K562 (cell line): ENCODE results near the gene TPM4. TPM values are rescaled to one million over a fixed set of nuclear protein-coding genes. Genes with fewer than 3 reads are reported as not detected.

Source experiments
- BRCA1 ChIP-seq, 2 experiments: fragments of 450-650 bp in 1 of 2; sonication (generic) in 1 of 2; formaldehyde crosslinking in 1 of 2; IDR thresholded peaks; 2 replicates each; pipeline versions ENCODE4 v1.5.0 to v1.6.1; 2017 to 2020; ENCODE audit warnings: mild to moderate bottlenecking in 1 of 2, missing genetic modification reagents in 1 of 2
- CREB3L1 ChIP-seq: fragments of 450-650 bp; IDR thresholded peaks from 2 replicates; pipeline ENCODE4 v1.6.1; 2014; ENCODE audit warnings: low read depth, mild to moderate bottlenecking, moderate library complexity, borderline replicate concordance
- EP300 ChIP-seq: IDR thresholded peaks from 2 replicates; pipeline ENCODE4 v1.6.1; 2012; ENCODE audit warnings: low read length, improper control_type of control experiment
- ESRRA ChIP-seq: fragments of 450-650 bp; IDR thresholded peaks from 2 replicates; pipeline ENCODE4 v1.6.1; 2014; ENCODE audit warnings: low read depth, mild to moderate bottlenecking, moderate library complexity, borderline replicate concordance
- ILF3 ChIP-seq: fragments of 450-650 bp; IDR thresholded peaks from 2 replicates; pipeline ENCODE4 v1.6.1; 2018; ENCODE audit warnings: antibody characterized with exemption, mild to moderate bottlenecking, moderate library complexity, borderline replicate concordance
- MIER1 ChIP-seq: fragments of 450-650 bp; IDR thresholded peaks from 2 replicates; pipeline ENCODE4 v1.6.1; 2016; ENCODE audit warnings: antibody characterized with exemption, mild to moderate bottlenecking, low read depth
- MITF ChIP-seq: IDR thresholded peaks from 2 replicates; pipeline ENCODE4 v1.6.1; 2014; ENCODE audit warnings: antibody characterized with exemption
- NR2C1 ChIP-seq, 2 experiments: fragments of 450-650 bp; IDR thresholded peaks; 2 replicates each; pipeline ENCODE4 v1.6.1; 2017; ENCODE audit warnings: mild to moderate bottlenecking in 2 of 2, antibody characterized with exemption in 1 of 2, inconsistent platforms in 1 of 2, missing compliant biosample characterization in 1 of 2, missing genetic modification characterization in 1 of 2
- PURB ChIP-seq: sonication (generic); formaldehyde crosslinking; IDR thresholded peaks from 2 replicates; pipeline ENCODE4 v1.9.0; 2021; ENCODE audit warnings: low read depth, mild to moderate bottlenecking, missing genetic modification reagents
- RAD51 ChIP-seq: fragments of 450-650 bp; IDR thresholded peaks from 2 replicates; pipeline ENCODE4 v1.7.1; 2016; ENCODE audit warnings: low read depth, mild to moderate bottlenecking, borderline replicate concordance
- RBM34 ChIP-seq: fragments of 200-400 bp; formaldehyde crosslinking; IDR thresholded peaks from 2 replicates; pipeline ENCODE4 v1.6.1; 2018; ENCODE audit warnings: low read length, borderline replicate concordance; ENCODE audit not compliant: insufficient read depth
- SMARCC2 ChIP-seq: fragments of 450-650 bp; IDR thresholded peaks from 2 replicates; pipeline ENCODE4 v1.6.1; 2017; ENCODE audit warnings: antibody characterized with exemption, moderate library complexity, mild to moderate bottlenecking, low read depth
- STAG1 ChIP-seq: sonication (generic); formaldehyde crosslinking; IDR thresholded peaks from 2 replicates; pipeline ENCODE4 v1.5.0; 2020; ENCODE audit warnings: missing genetic modification reagents, borderline replicate concordance
- TAF9B ChIP-seq: fragments of 450-650 bp; IDR thresholded peaks from 2 replicates; pipeline ENCODE4 v1.6.1; 2018; ENCODE audit warnings: mild to moderate bottlenecking; ENCODE audit not compliant: partially characterized antibody
- TBP ChIP-seq: optimal IDR thresholded peaks from 2 replicates; pipeline ENCODE3; 2011; ENCODE audit warnings: low read depth, low read length, improper control_type of control experiment
- TCF15 ChIP-seq: fragments of 250-450 bp; sonication (Bioruptor Pico); IDR thresholded peaks from 2 replicates; pipeline ENCODE4 v1.8.0; 2022; ENCODE audit warnings: moderate library complexity, mild to moderate bottlenecking, inconsistent platforms
- XRCC5 ChIP-seq: fragments of 200-400 bp; formaldehyde crosslinking; IDR thresholded peaks from 2 replicates; pipeline ENCODE4 v1.6.1; 2017; ENCODE audit warnings: low read depth, mild to moderate bottlenecking, low read length
- ZBTB1 ChIP-seq: sonication (generic); formaldehyde crosslinking; IDR thresholded peaks from 2 replicates; pipeline ENCODE4 v1.8.1; 2023; ENCODE audit warnings: missing genetic modification reagents, low read depth, mild to moderate bottlenecking, borderline replicate concordance
- ZBTB34 ChIP-seq: fragments of 250-450 bp; sonication (Bioruptor Pico); IDR thresholded peaks from 2 replicates; pipeline ENCODE4 v1.8.0; 2021; ENCODE audit warnings: mild to moderate bottlenecking, moderate library complexity
- ZFP36 ChIP-seq: fragments of 150-350 bp; IDR thresholded peaks from 2 replicates; pipeline ENCODE4 v1.6.1; 2018; ENCODE audit warnings: low read length, low read depth; ENCODE audit not compliant: partially characterized antibody
- ZNF24 ChIP-seq: fragments of 450-650 bp; IDR thresholded peaks from 2 replicates; pipeline ENCODE4 v1.6.1; 2016
- ZNF253 ChIP-seq: fragments of 250-450 bp; sonication (Bioruptor Pico); conservative IDR thresholded peaks from 2 replicates; pipeline ENCODE4 v1.6.1; 2021; ENCODE audit warnings: mild to moderate bottlenecking
- ZNF316 ChIP-seq: fragments of 450-650 bp; IDR thresholded peaks from 2 replicates; pipeline ENCODE4 v1.6.1; 2016
- ZNF76 ChIP-seq: fragments of 250-450 bp; sonication (Bioruptor Pico); IDR thresholded peaks from 2 replicates; pipeline ENCODE4 v1.4.0; 2020; ENCODE audit warnings: mild to moderate bottlenecking, moderate library complexity, borderline replicate concordance
- polyA plus RNA-seq, 8 experiments: library from polyadenylated mRNA; depleted of rRNA in 4 of 8; stranded (reverse) in 5 of 8; unstranded in 3 of 8; fragments of >200 nt; fragmentation: Nextera tagmentation in 2 of 8; fragmentation: Illumina TruSeq in 1 of 8; extraction: Ambion mirVana in 2 of 8; extraction: Trizol in 1 of 8; gene quantifications; 2 replicates each; pipeline versions ENCODE4 v1.2.1 to v1.2.3, GENCODE V29; 2011 to 2014; ENCODE audit warnings: inconsistent platforms in 1 of 8, missing spikeins in 1 of 8
- total RNA-seq, 7 experiments: library from RNA; depleted of rRNA in 6 of 7; stranded (reverse); fragments of >200 nt in 6 of 7; fragmentation: Illumina TruSeq in 2 of 7; extraction: Trizol in 2 of 7; gene quantifications; 2 replicates each; pipeline versions ENCODE4 v1.2.1 to v1.2.3, GENCODE V29; 2011 to 2021; ENCODE audit warnings: low replicate concordance in 1 of 7

Gene TPM4
- total and polyA plus RNA-seq, 9 of the 15 experiments (the other 6 are each of a cell fraction or from before 2014, with no cell fraction given): 28.1 to 111 (median 77.4) TPM

GRCh38 chr19:16076154-16076957 is at the start of gene TPM4 (continued):
- TF ChIP-seq ZBTB1 (CRISPR knock-in tag) (no peak; the same call in 1 of the 2 replicates), ILF3 (peak; percentile 9; the same call in 1 of the 2 replicates), ZNF316 (no peak), CREB3L1 (peak; percentile 27; the same call in 1 of the 2 replicates), EP300 (peak; percentile 39; the same call in 1 of the 2 replicates), MITF (no peak), RBM34 (no peak), ZFP36 (no peak), NR2C1 (IDR thresholded peaks at IDR 0.05) (no peak), NR2C1 (tag; IDR thresholded peaks at IDR 0.05) (no peak), SMARCC2 (no peak), BRCA1 (IDR thresholded peaks at IDR 0.05) (no peak), BRCA1 (CRISPR knock-in tag; IDR thresholded peaks at IDR 0.05) (0 out of 2 replicates have a peak, but pooled peaks have one; percentile 9), XRCC5 (no peak), TBP (no peak), MIER1 (no peak), PURB (CRISPR knock-in tag) (no peak), TAF9B (no peak), ESRRA (peak; percentile 31; the same call in 1 of the 2 replicates), ZNF24 (no peak), STAG1 (CRISPR knock-in tag) (no peak), ZNF76 (CRISPR knock-in tag) (no peak), TCF15 (CRISPR knock-in tag) (no peak), ZNF253 (CRISPR knock-in tag) (no peak), RAD51 (no peak), ZBTB34 (CRISPR knock-in tag) (no peak)
